H1 (cell line): Measurements from ENCODE around the gene TPRG1L. TPM values are rescaled to one million over a fixed set of nuclear protein-coding genes. Genes with fewer than 3 reads are reported as not detected.

Experiments used
- CTCF ChIA-PET: fragments of 300-600 bp; sonication (Branson Sonifier 250); formaldehyde crosslinking; loops from one replicate; lab custom pipeline; 2021; ENCODE audit not compliant: partially characterized antibody; lab: Charles Lee
- POLR2A ChIA-PET: fragments of 300-600 bp; sonication (Branson Sonifier 250); formaldehyde crosslinking; loops from one replicate; lab custom pipeline; 2021; ENCODE audit warnings: inconsistent platforms; ENCODE audit not compliant: partially characterized antibody; lab: Charles Lee
- DNase-seq, 2 experiments: peaks; one replicate each; pipeline versions ENCODE4 v3.0.0 to v3.0.0-alpha.2; 2010 to 2022; ENCODE audit warnings: low spot score in 2 of 2, low read depth in 1 of 2, mixed read lengths in 1 of 2
- FAIRE-seq: peaks from 2 replicates; lab custom pipeline; 2011; peaks lifted over from hg19 to GRCh38; lab: Jason Lieb, UNC
- H2AFZ ChIP-seq: 2 replicates; pipeline ENCODE4 v1.8.1; 2012; ENCODE audit warnings: low read length, inconsistent platforms
- H2AK5ac ChIP-seq: 2 replicates; pipeline ENCODE4 v1.6.1; 2013; ENCODE audit warnings: low read depth, low read length
- H2BK120ac ChIP-seq: replicated peaks from 2 replicates; pipeline ENCODE3; 2013; ENCODE audit warnings: low read depth, low read length, inconsistent platforms
- H2BK12ac ChIP-seq: 2 replicates; pipeline ENCODE4 v1.6.1; 2013; ENCODE audit warnings: low read depth, low read length
- H2BK15ac ChIP-seq: 2 replicates; pipeline ENCODE4 v1.6.1; 2013; ENCODE audit warnings: low read length
- H2BK20ac ChIP-seq: 2 replicates; pipeline ENCODE4 v1.6.1; 2013; ENCODE audit warnings: low read length
- H2BK5ac ChIP-seq: 2 replicates; pipeline ENCODE4 v1.6.1; 2013; ENCODE audit warnings: low read depth, low read length
- H3K14ac ChIP-seq: 2 replicates; pipeline ENCODE4 v1.6.1; 2013; ENCODE audit warnings: inconsistent platforms; ENCODE audit not compliant: insufficient read length
- H3K18ac ChIP-seq: 2 replicates; pipeline ENCODE4 v1.6.1; 2013; ENCODE audit warnings: low read length; ENCODE audit errors: extremely low read depth
- H3K23ac ChIP-seq: 2 replicates; pipeline ENCODE4 v1.6.1; 2013; ENCODE audit warnings: inconsistent platforms; ENCODE audit not compliant: insufficient read length
- H3K23me2 ChIP-seq: 2 replicates; pipeline ENCODE4 v1.6.1; 2013; ENCODE audit warnings: low read depth, low read length
- H3K27ac ChIP-seq: 2 replicates; pipeline ENCODE4 v1.6.1; 2011; ENCODE audit warnings: low read depth, low read length, inconsistent platforms
- H3K27me3 ChIP-seq, 4 experiments: replicated peaks in 1 of 4; 1 replicate in 1 of 4; 2 replicates in 3 of 4; pipeline versions ENCODE4 v1.6.1 to v1.8.1; 2011 to 2013; ENCODE audit warnings: low read length in 3 of 4, mild to moderate bottlenecking in 3 of 4, inconsistent platforms in 2 of 4, mixed read lengths in 2 of 4, moderate library complexity in 1 of 4; ENCODE audit not compliant: control insufficient read depth in 3 of 4, insufficient read depth in 3 of 4; ENCODE audit errors: extremely low read depth in 1 of 4
- H3K36me3 ChIP-seq, 4 experiments: 2 replicates each; pipeline versions ENCODE4 v1.6.1 to v1.8.1; 2011 to 2013; ENCODE audit warnings: mild to moderate bottlenecking in 4 of 4, low read length in 3 of 4, moderate library complexity in 2 of 4, control low read depth in 1 of 4, inconsistent platforms in 1 of 4; ENCODE audit not compliant: insufficient read depth in 4 of 4, control insufficient read depth in 2 of 4
- H3K4ac ChIP-seq: replicated peaks from 2 replicates; pipeline ENCODE3; 2013; ENCODE audit warnings: low read length, low read depth, mixed read lengths, inconsistent platforms; ENCODE audit not compliant: insufficient read length
- H3K4me1 ChIP-seq, 4 experiments: replicated peaks in 1 of 4; 1 replicate in 1 of 4; 2 replicates in 3 of 4; pipeline versions ENCODE4 v1.6.1 to v1.8.1; 2011 to 2013; ENCODE audit warnings: low read length in 3 of 4, inconsistent platforms in 2 of 4, mixed read lengths in 1 of 4; ENCODE audit not compliant: insufficient read depth in 4 of 4, control insufficient read depth in 3 of 4
- H3K4me2 ChIP-seq, 2 experiments: 2 replicates each; pipeline versions ENCODE4 v1.6.1 to v1.8.1; 2011 to 2013; ENCODE audit warnings: low read depth in 2 of 2, low read length in 2 of 2, control low read depth in 1 of 2, inconsistent platforms in 1 of 2, mild to moderate bottlenecking in 1 of 2; ENCODE audit not compliant: insufficient read depth in 1 of 2
- H3K4me3 ChIP-seq, 4 experiments: fragments of 200-600, 300-600 bp in 1 of 4; sonication (generic), shearing (Covaris generic), sonication (Bioruptor Twin) in 1 of 4; 2 replicates each; pipeline versions ENCODE4 v1.5.1 to v1.8.1; 2011 to 2016; ENCODE audit warnings: low read length in 4 of 4, low read depth in 3 of 4, control low read depth in 2 of 4, inconsistent platforms in 2 of 4, mild to moderate bottlenecking in 2 of 4, mixed read lengths in 1 of 4, moderate library complexity in 1 of 4; ENCODE audit not compliant: insufficient read depth in 2 of 4; ENCODE audit errors: extremely low read depth in 1 of 4
- H3K56ac ChIP-seq: replicated peaks from 2 replicates; pipeline ENCODE3; 2013; ENCODE audit warnings: low read depth, mild to moderate bottlenecking, mixed read lengths, low read length, inconsistent platforms; ENCODE audit not compliant: insufficient read length
- H3K79me1 ChIP-seq: 2 replicates; pipeline ENCODE4 v1.6.1; 2013; ENCODE audit warnings: low read depth, low read length, control low read depth
- H3K79me2 ChIP-seq, 2 experiments: 2 replicates each; pipeline versions ENCODE4 v1.6.1 to v1.8.1; 2012 to 2013; ENCODE audit warnings: low read length in 2 of 2, mild to moderate bottlenecking in 2 of 2, inconsistent platforms in 1 of 2; ENCODE audit not compliant: insufficient read depth in 2 of 2, control insufficient read depth in 1 of 2
- H3K9ac ChIP-seq, 4 experiments: replicated peaks in 1 of 4; 1 replicate in 1 of 4; 2 replicates in 3 of 4; pipeline versions ENCODE4 v1.6.1 to v1.8.1; 2011 to 2013; ENCODE audit warnings: low read depth in 3 of 4, low read length in 3 of 4, control low read depth in 2 of 4, mild to moderate bottlenecking in 2 of 4, moderate library complexity in 2 of 4, inconsistent platforms in 1 of 4; ENCODE audit errors: extremely low read depth in 1 of 4
- H3K9me3 ChIP-seq, 2 experiments: 2 replicates each; pipeline versions ENCODE4 v1.6.1 to v1.8.1; 2012 to 2013; ENCODE audit warnings: mild to moderate bottlenecking in 2 of 2, moderate library complexity in 2 of 2, control low read depth in 1 of 2, inconsistent platforms in 1 of 2, low read depth in 1 of 2, low read length in 1 of 2, mixed read lengths in 1 of 2; ENCODE audit not compliant: insufficient read depth in 2 of 2
- H4K20me1 ChIP-seq, 2 experiments: replicated peaks in 1 of 2; 2 replicates each; pipeline versions ENCODE3 to v1.8.1; 2011 to 2013; ENCODE audit warnings: inconsistent platforms in 2 of 2, low read length in 2 of 2, mild to moderate bottlenecking in 1 of 2; ENCODE audit not compliant: insufficient read depth in 2 of 2, control insufficient read depth in 1 of 2
- H4K5ac ChIP-seq: 2 replicates; pipeline ENCODE4 v1.6.1; 2013; ENCODE audit warnings: low read length, low read depth, mixed read lengths, inconsistent platforms; ENCODE audit not compliant: insufficient read length
- H4K8ac ChIP-seq: 2 replicates; pipeline ENCODE4 v1.8.0; 2013; ENCODE audit warnings: mild to moderate bottlenecking, moderate library complexity, low read length, inconsistent platforms; ENCODE audit not compliant: insufficient read depth; ENCODE audit errors: extremely low read depth
- H4K91ac ChIP-seq: replicated peaks from 2 replicates; pipeline ENCODE3; 2013; ENCODE audit warnings: low read length, mixed read lengths, inconsistent platforms; ENCODE audit not compliant: insufficient read length
- GTF2F1 ChIP-seq: IDR thresholded peaks from 2 replicates; pipeline ENCODE4 v1.6.1; 2012; ENCODE audit warnings: low read depth, low read length, improper control_type of control experiment, borderline replicate concordance
- TEAD4 ChIP-seq: IDR thresholded peaks from 2 replicates; pipeline ENCODE4 v1.6.1; 2012; ENCODE audit warnings: low read depth, low read length, inconsistent platforms, mixed read lengths
- WGBS, 2 experiments: shearing (Covaris generic) in 1 of 2; methylation state at CpG; one replicate each; pipeline versions ENCODE4 v1.1.6 to v1.1.7; 2013 to 2015; ENCODE audit warnings: low lambda C conversion rate in 2 of 2, mixed read lengths in 2 of 2, inconsistent platforms in 1 of 2, low coverage in 1 of 2, missing lambda C conversion rate in 1 of 2; ENCODE audit not compliant: insufficient replicate concordance in 2 of 2, insufficient coverage in 1 of 2, insufficient read length in 1 of 2; ENCODE audit errors: extremely low coverage in 1 of 2, missing lambda C conversion rate in 1 of 2; 5-methylcytosine and 5-hydroxymethylcytosine counted together
- polyA plus RNA-seq, 7 experiments: library from polyadenylated mRNA; depleted of rRNA in 3 of 7; stranded (reverse) in 5 of 7; unstranded in 2 of 7; fragments of >200 nt in 5 of 7; fragments of 200-250 nt in 2 of 7; gene quantifications; 1 replicate in 5 of 7; 2 replicates in 1 of 7; 4 replicates in 1 of 7; pipeline versions ENCODE4 v1.2.1 to v1.2.3, GENCODE V29; 2011 to 2013; ENCODE audit warnings: missing spikeins in 2 of 7, mixed read lengths in 2 of 7
- total RNA-seq: library from RNA; stranded (reverse); fragmentation: NEBNext Ultra II Directional; extraction: Animal tissue kit (Norgen Biotek cat#: 25700); gene quantifications from 2 replicates; pipeline ENCODE4 v1.2.1, GENCODE V29; 2021

Gene TPRG1L
- total and polyA plus RNA-seq, 2 of the 8 experiments (the other 6 are each of a cell fraction or from before 2014, with no cell fraction given): 21.7 to 22.3 TPM

GRCh38 chr1:3674100-3675094, 49.6 kb downstream of the TPRG1L start:
- DNase-seq: peak in 1 of 2 experiments; percentile 74
- no peak overlapping the region; the same call in 1 of the 2 replicates for H2AFZ ChIP-seq

More at GRCh38 chr1:3674100-3675094, 49.6 kb downstream of the TPRG1L start:
- H3K27ac ChIP-seq: peak overlapping the region; percentile 38; the same call in 1 of the 2 replicates
- H2BK15ac ChIP-seq: peak overlapping the region; percentile 99
- peak overlapping the region; percentile 61; the same call in 1 of the 2 replicates for H2BK20ac ChIP-seq
- peaks cover 0 to 3% (median 0%) of the 10 kb centered on the region in 4 experiments; a peak in 2 of 7 replicates for H3K27me3 ChIP-seq
- ChIA-PET CTCF (no interaction called here), POLR2A (no interaction called here)
- H4K8ac ChIP-seq: no peak overlapping the region; the same call in 1 of the 2 replicates
- peaks cover 0 to 36% (median 20%) of the 10 kb centered on the region in 4 experiments; a peak in 6 of 7 replicates for H3K4me1 ChIP-seq
- no peak for FAIRE-seq
- H2BK120ac ChIP-seq: peak overlapping the region; percentile 43
- no peaks in the 10 kb centered on the region for H3K79me1 ChIP-seq
- H3K4me2 ChIP-seq: peak overlapping the region; percentile 40 to 60
- no peak overlapping the region for H3K9ac ChIP-seq
- 58% methylated on average over 23 of the region's 30 CpGs; no CpG with 5 or more reads in 1 of the 2 experiments for WGBS, 2 experiments
- H4K20me1 ChIP-seq: peaks cover 0 to 1% of the 10 kb centered on the region in 2 experiments
- no peak overlapping the region for H2AK5ac ChIP-seq
- peaks cover 4% of the 10 kb centered on the region; the same call in 1 of the 2 replicates for H3K23me2 ChIP-seq
- H2BK12ac ChIP-seq: peak overlapping the region; percentile 84; the same call in 1 of the 2 replicates
- TF ChIP-seq GTF2F1 (no peak), TEAD4 (0 out of 2 replicates have a peak, but pooled peaks have one; percentile 6)
- no peaks in the 10 kb centered on the region for H3K36me3 ChIP-seq
- no peaks in the 10 kb centered on the region for H3K9me3 ChIP-seq
- H3K18ac ChIP-seq: peak overlapping the region; percentile 83
- H3K4ac ChIP-seq: peak overlapping the region; percentile 85
- peak overlapping the region; percentile 10 for H3K14ac ChIP-seq
- H4K5ac ChIP-seq: no peak overlapping the region
- H3K4me3 ChIP-seq: peak overlapping the region; percentile 6 to 45 (median 21); a peak in 5 of 8 replicates
- no peak overlapping the region for H3K23ac ChIP-seq
- no peaks in the 10 kb centered on the region for H3K79me2 ChIP-seq
- H4K91ac ChIP-seq: peak overlapping the region; percentile 97
- H3K56ac ChIP-seq: no peak overlapping the region
- H2BK5ac ChIP-seq: peak overlapping the region; percentile 75
